H1 (cell line): ENCODE results near the gene SAFB2. TPM values are rescaled to one million over a fixed set of nuclear protein-coding genes. Genes with fewer than 3 reads are reported as not detected.

Source experiments
- CTCF ChIA-PET: fragments of 300-600 bp; sonication (Branson Sonifier 250); formaldehyde crosslinking; loops from one replicate; lab custom pipeline; 2021; ENCODE audit not compliant: partially characterized antibody; lab: Charles Lee
- POLR2A ChIA-PET: fragments of 300-600 bp; sonication (Branson Sonifier 250); formaldehyde crosslinking; loops from one replicate; lab custom pipeline; 2021; ENCODE audit warnings: inconsistent platforms; ENCODE audit not compliant: partially characterized antibody; lab: Charles Lee
- DNase-seq, 2 experiments: peaks; one replicate each; pipeline versions ENCODE4 v3.0.0 to v3.0.0-alpha.2; 2010 to 2022; ENCODE audit warnings: low spot score in 2 of 2, low read depth in 1 of 2, mixed read lengths in 1 of 2
- FAIRE-seq: peaks from 2 replicates; lab custom pipeline; 2011; peaks lifted over from hg19 to GRCh38; lab: Jason Lieb, UNC
- H2AFZ ChIP-seq: 2 replicates; pipeline ENCODE4 v1.8.1; 2012; ENCODE audit warnings: low read length, inconsistent platforms
- H2AK5ac ChIP-seq: 2 replicates; pipeline ENCODE4 v1.6.1; 2013; ENCODE audit warnings: low read depth, low read length
- H2BK120ac ChIP-seq: replicated peaks from 2 replicates; pipeline ENCODE3; 2013; ENCODE audit warnings: low read depth, low read length, inconsistent platforms
- H2BK12ac ChIP-seq: 2 replicates; pipeline ENCODE4 v1.6.1; 2013; ENCODE audit warnings: low read depth, low read length
- H2BK15ac ChIP-seq: 2 replicates; pipeline ENCODE4 v1.6.1; 2013; ENCODE audit warnings: low read length
- H2BK20ac ChIP-seq: 2 replicates; pipeline ENCODE4 v1.6.1; 2013; ENCODE audit warnings: low read length
- H2BK5ac ChIP-seq: 2 replicates; pipeline ENCODE4 v1.6.1; 2013; ENCODE audit warnings: low read depth, low read length
- H3K14ac ChIP-seq: 2 replicates; pipeline ENCODE4 v1.6.1; 2013; ENCODE audit warnings: inconsistent platforms; ENCODE audit not compliant: insufficient read length
- H3K18ac ChIP-seq: 2 replicates; pipeline ENCODE4 v1.6.1; 2013; ENCODE audit warnings: low read length; ENCODE audit errors: extremely low read depth
- H3K23ac ChIP-seq: 2 replicates; pipeline ENCODE4 v1.6.1; 2013; ENCODE audit warnings: inconsistent platforms; ENCODE audit not compliant: insufficient read length
- H3K23me2 ChIP-seq: 2 replicates; pipeline ENCODE4 v1.6.1; 2013; ENCODE audit warnings: low read depth, low read length
- H3K27ac ChIP-seq: 2 replicates; pipeline ENCODE4 v1.6.1; 2011; ENCODE audit warnings: low read depth, low read length, inconsistent platforms
- H3K27me3 ChIP-seq, 4 experiments: replicated peaks in 1 of 4; 1 replicate in 1 of 4; 2 replicates in 3 of 4; pipeline versions ENCODE4 v1.6.1 to v1.8.1; 2011 to 2013; ENCODE audit warnings: low read length in 3 of 4, mild to moderate bottlenecking in 3 of 4, inconsistent platforms in 2 of 4, mixed read lengths in 2 of 4, moderate library complexity in 1 of 4; ENCODE audit not compliant: control insufficient read depth in 3 of 4, insufficient read depth in 3 of 4; ENCODE audit errors: extremely low read depth in 1 of 4
- H3K36me3 ChIP-seq, 4 experiments: 2 replicates each; pipeline versions ENCODE4 v1.6.1 to v1.8.1; 2011 to 2013; ENCODE audit warnings: mild to moderate bottlenecking in 4 of 4, low read length in 3 of 4, moderate library complexity in 2 of 4, control low read depth in 1 of 4, inconsistent platforms in 1 of 4; ENCODE audit not compliant: insufficient read depth in 4 of 4, control insufficient read depth in 2 of 4
- H3K4ac ChIP-seq: replicated peaks from 2 replicates; pipeline ENCODE3; 2013; ENCODE audit warnings: low read length, low read depth, mixed read lengths, inconsistent platforms; ENCODE audit not compliant: insufficient read length
- H3K4me1 ChIP-seq, 4 experiments: replicated peaks in 1 of 4; 1 replicate in 1 of 4; 2 replicates in 3 of 4; pipeline versions ENCODE4 v1.6.1 to v1.8.1; 2011 to 2013; ENCODE audit warnings: low read length in 3 of 4, inconsistent platforms in 2 of 4, mixed read lengths in 1 of 4; ENCODE audit not compliant: insufficient read depth in 4 of 4, control insufficient read depth in 3 of 4
- H3K4me2 ChIP-seq, 2 experiments: 2 replicates each; pipeline versions ENCODE4 v1.6.1 to v1.8.1; 2011 to 2013; ENCODE audit warnings: low read depth in 2 of 2, low read length in 2 of 2, control low read depth in 1 of 2, inconsistent platforms in 1 of 2, mild to moderate bottlenecking in 1 of 2; ENCODE audit not compliant: insufficient read depth in 1 of 2
- H3K4me3 ChIP-seq, 4 experiments: fragments of 200-600, 300-600 bp in 1 of 4; sonication (generic), shearing (Covaris generic), sonication (Bioruptor Twin) in 1 of 4; 2 replicates each; pipeline versions ENCODE4 v1.5.1 to v1.8.1; 2011 to 2016; ENCODE audit warnings: low read length in 4 of 4, low read depth in 3 of 4, control low read depth in 2 of 4, inconsistent platforms in 2 of 4, mild to moderate bottlenecking in 2 of 4, mixed read lengths in 1 of 4, moderate library complexity in 1 of 4; ENCODE audit not compliant: insufficient read depth in 2 of 4; ENCODE audit errors: extremely low read depth in 1 of 4
- H3K56ac ChIP-seq: replicated peaks from 2 replicates; pipeline ENCODE3; 2013; ENCODE audit warnings: low read depth, mild to moderate bottlenecking, mixed read lengths, low read length, inconsistent platforms; ENCODE audit not compliant: insufficient read length
- H3K79me1 ChIP-seq: 2 replicates; pipeline ENCODE4 v1.6.1; 2013; ENCODE audit warnings: low read depth, low read length, control low read depth
- H3K79me2 ChIP-seq, 2 experiments: 2 replicates each; pipeline versions ENCODE4 v1.6.1 to v1.8.1; 2012 to 2013; ENCODE audit warnings: low read length in 2 of 2, mild to moderate bottlenecking in 2 of 2, inconsistent platforms in 1 of 2; ENCODE audit not compliant: insufficient read depth in 2 of 2, control insufficient read depth in 1 of 2
- H3K9ac ChIP-seq, 4 experiments: replicated peaks in 1 of 4; 1 replicate in 1 of 4; 2 replicates in 3 of 4; pipeline versions ENCODE4 v1.6.1 to v1.8.1; 2011 to 2013; ENCODE audit warnings: low read depth in 3 of 4, low read length in 3 of 4, control low read depth in 2 of 4, mild to moderate bottlenecking in 2 of 4, moderate library complexity in 2 of 4, inconsistent platforms in 1 of 4; ENCODE audit errors: extremely low read depth in 1 of 4
- H3K9me3 ChIP-seq, 2 experiments: 2 replicates each; pipeline versions ENCODE4 v1.6.1 to v1.8.1; 2012 to 2013; ENCODE audit warnings: mild to moderate bottlenecking in 2 of 2, moderate library complexity in 2 of 2, control low read depth in 1 of 2, inconsistent platforms in 1 of 2, low read depth in 1 of 2, low read length in 1 of 2, mixed read lengths in 1 of 2; ENCODE audit not compliant: insufficient read depth in 2 of 2
- H4K20me1 ChIP-seq, 2 experiments: replicated peaks in 1 of 2; 2 replicates each; pipeline versions ENCODE3 to v1.8.1; 2011 to 2013; ENCODE audit warnings: inconsistent platforms in 2 of 2, low read length in 2 of 2, mild to moderate bottlenecking in 1 of 2; ENCODE audit not compliant: insufficient read depth in 2 of 2, control insufficient read depth in 1 of 2
- H4K5ac ChIP-seq: 2 replicates; pipeline ENCODE4 v1.6.1; 2013; ENCODE audit warnings: low read length, low read depth, mixed read lengths, inconsistent platforms; ENCODE audit not compliant: insufficient read length
- H4K8ac ChIP-seq: 2 replicates; pipeline ENCODE4 v1.8.0; 2013; ENCODE audit warnings: mild to moderate bottlenecking, moderate library complexity, low read length, inconsistent platforms; ENCODE audit not compliant: insufficient read depth; ENCODE audit errors: extremely low read depth
- H4K91ac ChIP-seq: replicated peaks from 2 replicates; pipeline ENCODE3; 2013; ENCODE audit warnings: low read length, mixed read lengths, inconsistent platforms; ENCODE audit not compliant: insufficient read length
- KDM1A ChIP-seq: fragments of 200-600, 300-600 bp; sonication (generic); IDR thresholded peaks from 2 replicates; pipeline ENCODE4 v1.7.1; 2016; ENCODE audit warnings: mild to moderate bottlenecking, low read length, borderline replicate concordance
- SIN3A ChIP-seq, 2 experiments: IDR thresholded peaks in 1 of 2; conservative IDR thresholded peaks in 1 of 2; 2 replicates each; pipeline ENCODE4 v1.6.1; 2011 to 2012; ENCODE audit warnings: low read length in 2 of 2, improper control_type of control experiment in 1 of 2, low read depth in 1 of 2, mild to moderate bottlenecking in 1 of 2
- TAF7 ChIP-seq: optimal IDR thresholded peaks from 2 replicates; pipeline ENCODE3; 2011; ENCODE audit warnings: low read depth, mild to moderate bottlenecking, inconsistent platforms, low read length, moderate library complexity, borderline replicate concordance
- WGBS, 2 experiments: shearing (Covaris generic) in 1 of 2; methylation state at CpG; one replicate each; pipeline versions ENCODE4 v1.1.6 to v1.1.7; 2013 to 2015; ENCODE audit warnings: low lambda C conversion rate in 2 of 2, mixed read lengths in 2 of 2, inconsistent platforms in 1 of 2, low coverage in 1 of 2, missing lambda C conversion rate in 1 of 2; ENCODE audit not compliant: insufficient replicate concordance in 2 of 2, insufficient coverage in 1 of 2, insufficient read length in 1 of 2; ENCODE audit errors: extremely low coverage in 1 of 2, missing lambda C conversion rate in 1 of 2; 5-methylcytosine and 5-hydroxymethylcytosine counted together
- polyA plus RNA-seq, 7 experiments: library from polyadenylated mRNA; depleted of rRNA in 3 of 7; stranded (reverse) in 5 of 7; unstranded in 2 of 7; fragments of >200 nt in 5 of 7; fragments of 200-250 nt in 2 of 7; gene quantifications; 1 replicate in 5 of 7; 2 replicates in 1 of 7; 4 replicates in 1 of 7; pipeline versions ENCODE4 v1.2.1 to v1.2.3, GENCODE V29; 2011 to 2013; ENCODE audit warnings: missing spikeins in 2 of 7, mixed read lengths in 2 of 7
- total RNA-seq: library from RNA; stranded (reverse); fragmentation: NEBNext Ultra II Directional; extraction: Animal tissue kit (Norgen Biotek cat#: 25700); gene quantifications from 2 replicates; pipeline ENCODE4 v1.2.1, GENCODE V29; 2021

The SAFB2 gene
- total and polyA plus RNA-seq, 2 of the 8 experiments (the other 6 are each of a cell fraction or from before 2014, with no cell fraction given), result 14.8 to 63.8 TPM

GRCh38 chr19:5554828-5555227 lies 67.7 kb downstream of the SAFB2 start:
- H2BK20ac ChIP-seq, result no peak overlapping the region

More at GRCh38 chr19:5554828-5555227, 67.7 kb downstream of the SAFB2 start:
- peaks cover 2% of the 10 kb centered on the region; the same call in 1 of the 2 replicates for H3K23me2 ChIP-seq
- no peak overlapping the region for H2BK120ac ChIP-seq
- no peak overlapping the region for H2BK15ac ChIP-seq
- H3K23ac ChIP-seq, result no peak overlapping the region
- no peaks in the 10 kb centered on the region for H3K27me3 ChIP-seq
- H3K14ac ChIP-seq, result no peak overlapping the region
- H3K36me3 ChIP-seq, result no peaks in the 10 kb centered on the region
- H3K4ac ChIP-seq, result no peak overlapping the region
- TF ChIP-seq TAF7 (no peak), KDM1A (no peak), SIN3A (conservative IDR thresholded peaks at IDR 0.05 in 1 of 2, IDR thresholded peaks at IDR 0.05 in 1 of 2; ENCODE audit: low read depth in 1 of 2, low read length in 2 of 2) (no peak)
- no peak overlapping the region for H2BK5ac ChIP-seq
- DNase-seq, result no peak
- H4K5ac ChIP-seq, result no peak overlapping the region
- no peak overlapping the region for H3K4me2 ChIP-seq
- H3K56ac ChIP-seq, result no peak overlapping the region
- no peak overlapping the region for H3K9ac ChIP-seq
- H3K9me3 ChIP-seq, result no peaks in the 10 kb centered on the region
- peaks cover 0 to 2% (median 0%) of the 10 kb centered on the region in 4 experiments; a peak in 3 of 7 replicates for H3K4me1 ChIP-seq
- no peak overlapping the region for H3K4me3 ChIP-seq
- H2BK12ac ChIP-seq, result no peak overlapping the region
- H4K20me1 ChIP-seq, result no peaks in the 10 kb centered on the region
- no peak overlapping the region for H2AK5ac ChIP-seq
- no peak for FAIRE-seq
- ChIA-PET CTCF (interaction anchor here (0.7 to 12.1 kb wide), 5 partner anchors 9 to 121 kb away, joined by 3 to 206 read pairs (median 8); no protein-coding TSS in a partner anchor), POLR2A (no interaction called here)
- H3K79me1 ChIP-seq, result no peaks in the 10 kb centered on the region
- H4K91ac ChIP-seq, result no peak overlapping the region
- H3K18ac ChIP-seq, result no peak overlapping the region
- WGBS, 2 experiments, result 83% methylated on average over 5 of the region's 5 CpGs; no CpG with 5 or more reads in 1 of the 2 experiments
- H2AFZ ChIP-seq, result no peak overlapping the region
- no peaks in the 10 kb centered on the region for H3K79me2 ChIP-seq
- no peak overlapping the region for H4K8ac ChIP-seq
- no peak overlapping the region for H3K27ac ChIP-seq
